ENCODE measurements around the gene GHDC. TPM values are rescaled to one million over a fixed set of nuclear protein-coding genes. Genes with fewer than 3 reads are reported as not detected.

GHDC gene
- total RNA-seq, 1 experiment from 2014 or later, result 8.5 TPM

- Histone ChIP-seq H3K27me3 (ENCODE audit: insufficient read depth, low read length) (no peaks in the 10 kb centered on the region), H3K4ac (ENCODE audit: low read depth, low read length) (no peak overlapping the region), H4K5ac (ENCODE audit: insufficient read length, low read depth, low read length) (no peak overlapping the region), H4K8ac (replicated peaks; ENCODE audit: insufficient read length, low read depth, low read length) (no peak overlapping the region), H3K4me2 (ENCODE audit: insufficient read depth, insufficient read length, low read length) (no peak overlapping the region), H2BK12ac (ENCODE audit: insufficient read length, low read depth, low read length) (no peak overlapping the region), H2BK20ac (ENCODE audit: low read depth, low read length, poor library complexity, severe bottlenecking) (no peak overlapping the region), H3K56ac (ENCODE audit: insufficient read length, low read depth, low read length) (no peak overlapping the region), H2AFZ (ENCODE audit: low read length) (no peak overlapping the region), H2BK5ac (ENCODE audit: insufficient read length, low read length) (no peak overlapping the region), H3K14ac (ENCODE audit: insufficient read depth, low read length) (no peak overlapping the region), H3K27ac (ENCODE audit: insufficient read length, low read depth, low read length) (no peak overlapping the region), H3K23ac (ENCODE audit: insufficient read length, low read depth, low read length) (no peak overlapping the region), H3K9me3 (ENCODE audit: control insufficient read depth, low read depth, low read length) (no peaks in the 10 kb centered on the region), H4K91ac (ENCODE audit: insufficient read length, low read depth, low read length) (no peak overlapping the region), H3K79me2 (ENCODE audit: insufficient read depth, low read length) (no peaks in the 10 kb centered on the region), H3K18ac (ENCODE audit: insufficient read length, low read depth, low read length) (no peak overlapping the region), H2BK15ac (ENCODE audit: low read depth, low read length) (no peak overlapping the region), H4K20me1 (ENCODE audit: control insufficient read depth, insufficient read depth, insufficient read length) (peaks cover 4% of the 10 kb centered on the region), H3K9ac (ENCODE audit: extremely low read depth, insufficient read length, low read length) (no peak overlapping the region), H2AK5ac (ENCODE audit: insufficient read length, low read length) (no peak overlapping the region), H3K4me1 (ENCODE audit: insufficient read depth, low read length) (no peaks in the 10 kb centered on the region), H3K79me1 (ENCODE audit: insufficient read depth, low read depth, low read length, poor library complexity, severe bottlenecking) (no peaks in the 10 kb centered on the region), H2BK120ac (ENCODE audit: low read depth, low read length, poor library complexity, severe bottlenecking) (no peak overlapping the region), H3T11ph (ENCODE audit: low read length) (no peak overlapping the region), H3K23me2 (ENCODE audit: insufficient read length, low read depth, low read length, poor library complexity, severe bottlenecking) (no peaks in the 10 kb centered on the region)
- H3K27ac Mint-ChIP-seq, result no peak overlapping the region
- WGBS (ENCODE audit: extremely low coverage, insufficient read length, low lambda C conversion rate), result no CpG with 5 or more reads among the region's 5 CpGs
- no peak for DNase-seq
- no peaks in the 10 kb centered on the region for H3K9me3 Mint-ChIP-seq
- H3K27me3 Mint-ChIP-seq (ENCODE audit: low read depth), result no peaks in the 10 kb centered on the region
- no peak overlapping the region for H3K4me3 Mint-ChIP-seq
- no peak for TF ChIP-seq CTCF (conservative IDR thresholded peaks at IDR 0.05)
- peaks cover 19 to 27% (median 22%) of the 10 kb centered on the region in 3 experiments; a peak in 6 of 7 replicates for H3K36me3 Mint-ChIP-seq (ENCODE audit: insufficient read depth in 1 of 3, low read depth in 3 of 3)
- H3K4me1 Mint-ChIP-seq, result no peaks in the 10 kb centered on the region
Measured at GRCh38 chr17:42225646-42226045, 31.4 kb upstream of the GHDC start.
